GM23248 (cell line): Measurements from ENCODE around the gene PVRIG. TPM values are rescaled to one million over a fixed set of nuclear protein-coding genes. Genes with fewer than 3 reads are reported as not detected.
"Not testable (repeated sequence)": the region's sequence is repeated elsewhere in the genome, so short reads cannot be mapped to it uniquely, and the experiment has no call there.

Experiments
- DNase-seq: peaks from one replicate; pipeline ENCODE4 v3.0.0-alpha.2; 2015
- H2AFZ ChIP-seq: fragments of 200-600 bp; sonication (generic); 2 replicates; pipeline ENCODE4 v1.6.1; 2016; ENCODE audit warnings: antibody characterized with exemption
- H3F3A ChIP-seq: fragments of 200-600 bp; sonication (generic); 2 replicates; pipeline ENCODE4 v1.6.1; 2016; ENCODE audit warnings: mild to moderate bottlenecking, antibody characterized with exemption, mixed run types; ENCODE audit not compliant: insufficient read depth
- H3K27ac ChIP-seq: fragments of 200-600 bp; sonication (generic); 2 replicates; pipeline ENCODE4 v1.5.1; 2016; ENCODE audit warnings: mild to moderate bottlenecking
- H3K27me3 ChIP-seq: fragments of 200-600 bp; sonication (generic); replicated peaks from 2 replicates; pipeline ENCODE4 v1.6.1; 2016; ENCODE audit warnings: mild to moderate bottlenecking; ENCODE audit not compliant: insufficient read depth
- H3K36me3 ChIP-seq: fragments of 200-600 bp; sonication (generic); 2 replicates; pipeline ENCODE4 v1.6.1; 2016; ENCODE audit warnings: low read depth, mild to moderate bottlenecking
- H3K4me1 ChIP-seq: fragments of 200-600 bp; sonication (generic); 2 replicates; pipeline ENCODE4 v1.6.1; 2016; ENCODE audit warnings: mild to moderate bottlenecking; ENCODE audit not compliant: insufficient read depth
- H3K4me2 ChIP-seq: fragments of 200-600 bp; sonication (generic); one replicate; pipeline ENCODE4 v1.6.1; 2016; ENCODE audit warnings: mild to moderate bottlenecking; ENCODE audit not compliant: unreplicated experiment
- H3K4me3 ChIP-seq: fragments of 200-600 bp; sonication (generic); 2 replicates; pipeline ENCODE4 v1.5.1; 2016; ENCODE audit warnings: mild to moderate bottlenecking
- H3K79me2 ChIP-seq: fragments of 200-600 bp; sonication (generic); 2 replicates; pipeline ENCODE4 v1.6.1; 2016; ENCODE audit warnings: mild to moderate bottlenecking; ENCODE audit not compliant: insufficient read depth
- H3K9ac ChIP-seq: fragments of 200-600 bp; sonication (generic); 2 replicates; pipeline ENCODE4 v1.6.1; 2016; ENCODE audit warnings: mild to moderate bottlenecking
- H3K9me2 ChIP-seq: fragments of 200-600 bp; sonication (generic); 2 replicates; pipeline ENCODE4 v1.6.1; 2016; ENCODE audit warnings: mixed run types, mild to moderate bottlenecking, moderate library complexity; ENCODE audit not compliant: insufficient read depth
- H3K9me3 ChIP-seq: fragments of 200-600 bp; sonication (generic); one replicate; pipeline ENCODE4 v1.6.1; 2017; ENCODE audit warnings: low read depth
- H4K20me1 ChIP-seq: fragments of 200-600 bp; sonication (generic); 2 replicates; pipeline ENCODE4 v1.6.0; 2016; ENCODE audit not compliant: insufficient read depth
- EZH2 ChIP-seq: fragments of 200-600 bp; sonication (generic); IDR thresholded peaks from 2 replicates; pipeline ENCODE4 v1.6.1; 2018; ENCODE audit warnings: antibody characterized with exemption, mild to moderate bottlenecking; ENCODE audit not compliant: insufficient read depth, poor library complexity, severe bottlenecking
- EZH2phosphoT487 ChIP-seq: fragments of 200-600 bp; sonication (generic); IDR thresholded peaks from 2 replicates; pipeline ENCODE4 v1.6.1; 2018; ENCODE audit warnings: antibody characterized with exemption, moderate library complexity, mild to moderate bottlenecking, low read depth; ENCODE audit not compliant: insufficient read depth
- WGBS, 2 experiments: methylation state at CpG; one replicate each; pipeline ENCODE4 v1.1.6; 2015 to 2017; ENCODE audit warnings: low lambda C conversion rate in 2 of 2, low coverage in 1 of 2; ENCODE audit errors: missing lambda C conversion rate in 2 of 2; 5-methylcytosine and 5-hydroxymethylcytosine counted together
- in situ Hi-C: fragments of 300-500 bp; cut with MboI; formaldehyde crosslinking; loops from 2 replicates; pipeline ENCODE4 v1.15.0; 2020
- polyA plus RNA-seq: library from polyadenylated mRNA; unstranded; fragments of >200 nt; fragmentation: Nextera tagmentation; extraction: Ambion mirVana; gene quantifications from 2 replicates; pipeline ENCODE4 v1.2.1, GENCODE V29; 2016
- total RNA-seq: library from RNA; depleted of rRNA; stranded (reverse); fragments of >200 nt; shearing (Covaris generic); gene quantifications from 2 replicates; pipeline ENCODE4 v1.2.3, GENCODE V29; 2014

The PVRIG gene
- total and polyA plus RNA-seq, 2 experiments from 2014 or later = not detected

GRCh38 chr7:100192969-100193368 is 26.8 kb upstream of the PVRIG start:
- Histone ChIP-seq H3K9me3 (no peaks in the 10 kb centered on the region), H2AFZ (no peak overlapping the region), H3K4me2 (no peak overlapping the region), H3K4me3 (no peak overlapping the region), H3K79me2 (no peaks in the 10 kb centered on the region), H3F3A (peaks cover 11% of the 10 kb centered on the region; the same call in 1 of the 2 replicates), H4K20me1 (no peaks in the 10 kb centered on the region), H3K27ac (no peak overlapping the region), H3K9me2 (no peaks in the 10 kb centered on the region), H3K4me1 (peaks cover 17% of the 10 kb centered on the region), H3K27me3 (no peaks in the 10 kb centered on the region), H3K36me3 (no peaks in the 10 kb centered on the region), H3K9ac (no peak overlapping the region)
- no peak for TF ChIP-seq EZH2phosphoT487
- no peak for TF ChIP-seq EZH2
- 58 to 61% methylated on average over 3 of the region's 3 CpGs for WGBS, 2 experiments
- in situ Hi-C loops = no loop called here
- DNase-seq = no peak

GRCh38 chr7:100195222-100195621 is 24.5 kb upstream of the PVRIG start:
- TF ChIP-seq EZH2 (no peak), EZH2phosphoT487 (no peak)
- Histone ChIP-seq H2AFZ (no peak overlapping the region), H3F3A (peaks cover 11% of the 10 kb centered on the region; the same call in 1 of the 2 replicates), H3K4me2 (no peak overlapping the region), H3K9me3 (no peaks in the 10 kb centered on the region), H3K9me2 (no peaks in the 10 kb centered on the region), H3K27ac (no peak overlapping the region), H3K36me3 (no peaks in the 10 kb centered on the region), H3K9ac (no peak overlapping the region), H4K20me1 (no peaks in the 10 kb centered on the region), H3K79me2 (no peaks in the 10 kb centered on the region), H3K4me1 (peaks cover 15% of the 10 kb centered on the region), H3K4me3 (no peak overlapping the region), H3K27me3 (no peaks in the 10 kb centered on the region)
- in situ Hi-C loops = no loop called here
- WGBS, 2 experiments = 56 to 60% methylated on average over 2 of the region's 2 CpGs
- no peak for DNase-seq

GRCh38 chr7:100195901-100196322 is 23.8 kb upstream of the PVRIG start:
- H2AFZ ChIP-seq, H3K79me2 ChIP-seq, H4K20me1 ChIP-seq, in situ Hi-C loops, H3K9ac ChIP-seq, H3K36me3 ChIP-seq, H3K4me3 ChIP-seq, DNase-seq, H3K9me2 ChIP-seq, H3K27ac ChIP-seq, H3K9me3 ChIP-seq, H3K4me2 ChIP-seq, H3K27me3 ChIP-seq: not testable (repeated sequence)
- Histone ChIP-seq H3F3A (peaks cover 11% of the 10 kb centered on the region; the same call in 1 of the 2 replicates), H3K4me1 (peaks cover 10% of the 10 kb centered on the region)
- WGBS, 2 experiments = 85 to 91% methylated on average over 6 of the region's 6 CpGs

- no peak overlapping the region for H3K4me2 ChIP-seq
Measured at GRCh38 chr7:100198266-100198665, 21.5 kb upstream of the PVRIG start.

GRCh38 chr7:100200693-100201092 is 19.1 kb upstream of the PVRIG start:
- WGBS, 2 experiments = 75 to 80% methylated on average over 10 to 11 of the region's 11 CpGs
- Histone ChIP-seq H3K9me2 (no peaks in the 10 kb centered on the region), H3K4me3 (no peak overlapping the region), H3K4me1 (no peaks in the 10 kb centered on the region), H4K20me1 (no peaks in the 10 kb centered on the region), H3F3A (no peaks in the 10 kb centered on the region), H2AFZ (no peak overlapping the region), H3K27ac (no peak overlapping the region), H3K9me3 (no peaks in the 10 kb centered on the region), H3K79me2 (no peaks in the 10 kb centered on the region), H3K9ac (no peak overlapping the region), H3K36me3 (no peaks in the 10 kb centered on the region), H3K27me3 (0 out of 2 replicates have a peak, but pooled peaks cover 7% of the 10 kb centered on the region), H3K4me2 (no peak overlapping the region)
- no peak for TF ChIP-seq EZH2phosphoT487
- no peak for DNase-seq
- in situ Hi-C loops = no loop called here

More at GRCh38 chr7:100198266-100198665, 21.5 kb upstream of the PVRIG start:
- in situ Hi-C loops = no loop called here
- Histone ChIP-seq H3K79me2 (no peaks in the 10 kb centered on the region), H3K4me1 (no peaks in the 10 kb centered on the region), H3K4me3 (no peak overlapping the region), H3K9me2 (no peaks in the 10 kb centered on the region), H4K20me1 (no peaks in the 10 kb centered on the region), H2AFZ (no peak overlapping the region), H3K27me3 (0 out of 2 replicates have a peak, but pooled peaks cover 7% of the 10 kb centered on the region), H3K36me3 (no peaks in the 10 kb centered on the region), H3K9ac (no peak overlapping the region), H3F3A (no peaks in the 10 kb centered on the region), H3K9me3 (no peaks in the 10 kb centered on the region), H3K27ac (no peak overlapping the region)
- DNase-seq = no peak
- WGBS, 2 experiments = 80 to 83% methylated on average over 10 of the region's 10 CpGs
- TF ChIP-seq EZH2phosphoT487 = no peak
- no peak for TF ChIP-seq EZH2
